Measurements from ENCODE around the gene LLGL2. TPM values are rescaled to one million over a fixed set of nuclear protein-coding genes. Genes with fewer than 3 reads are reported as not detected.
A peak's percentile ranks its signal among the peaks of the same experiment; 100 is the strongest.

LLGL2 gene
- total RNA-seq, 2 donors from 2014 or later = 113 to 251 TPM

DNA sequence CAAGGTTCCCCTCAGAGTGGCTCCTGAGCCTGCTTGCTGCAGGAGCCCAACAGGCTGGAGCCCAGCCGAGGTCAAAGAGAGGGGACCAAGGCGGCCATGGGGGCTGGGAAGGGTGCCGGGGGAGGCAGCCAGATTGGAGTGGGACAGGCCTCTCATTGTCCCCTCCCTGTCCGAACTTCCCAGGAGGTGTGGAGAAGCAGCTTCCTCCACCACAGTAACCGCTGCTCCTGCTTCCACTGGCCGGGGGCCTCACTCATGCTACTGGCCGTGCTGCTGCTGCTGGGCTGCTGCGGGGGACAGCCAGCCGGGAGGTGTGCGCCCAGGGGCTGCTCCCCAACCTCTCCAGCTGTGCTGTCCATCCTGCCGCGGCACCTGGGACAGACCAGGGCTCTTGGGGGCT is 39.8 kb upstream of the LLGL2 start:
- H3K4me3 ChIP-seq = no peak overlapping the region
- no peaks in the 10 kb centered on the region for H3K36me3 ChIP-seq (replicated peaks in 1 of 2; ENCODE audit: insufficient read depth in 1 of 2, low read depth in 2 of 2)
- H3K27ac ChIP-seq = no peak overlapping the region
- 97 to 100% methylated on average over 1 to 5 of the region's 12 CpGs for WGBS, 2 donors
- H3K27me3 ChIP-seq = no peaks in the 10 kb centered on the region
- H3K9me3 ChIP-seq = no peaks in the 10 kb centered on the region
- ATAC-seq (peak; percentile 5), DNase-seq (peak in 1 of 4 donors; percentile 10)
- no peak for TF ChIP-seq POLR2A (IDR thresholded peaks at IDR 0.05)
- TF ChIP-seq, protein P1, sequence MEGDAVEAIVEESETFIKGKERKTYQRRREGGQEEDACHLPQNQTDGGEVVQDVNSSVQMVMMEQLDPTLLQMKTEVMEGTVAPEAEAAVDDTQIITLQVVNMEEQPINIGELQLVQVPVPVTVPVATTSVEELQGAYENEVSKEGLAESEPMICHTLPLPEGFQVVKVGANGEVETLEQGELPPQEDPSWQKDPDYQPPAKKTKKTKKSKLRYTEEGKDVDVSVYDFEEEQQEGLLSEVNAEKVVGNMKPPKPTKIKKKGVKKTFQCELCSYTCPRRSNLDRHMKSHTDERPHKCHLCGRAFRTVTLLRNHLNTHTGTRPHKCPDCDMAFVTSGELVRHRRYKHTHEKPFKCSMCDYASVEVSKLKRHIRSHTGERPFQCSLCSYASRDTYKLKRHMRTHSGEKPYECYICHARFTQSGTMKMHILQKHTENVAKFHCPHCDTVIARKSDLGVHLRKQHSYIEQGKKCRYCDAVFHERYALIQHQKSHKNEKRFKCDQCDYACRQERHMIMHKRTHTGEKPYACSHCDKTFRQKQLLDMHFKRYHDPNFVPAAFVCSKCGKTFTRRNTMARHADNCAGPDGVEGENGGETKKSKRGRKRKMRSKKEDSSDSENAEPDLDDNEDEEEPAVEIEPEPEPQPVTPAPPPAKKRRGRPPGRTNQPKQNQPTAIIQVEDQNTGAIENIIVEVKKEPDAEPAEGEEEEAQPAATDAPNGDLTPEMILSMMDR (IDR thresholded peaks at IDR 0.05) = no peak
- intact Hi-C loops (cut with DNase I) = loop anchor here (10.0 kb wide), 1 partner anchor 61 kb away; no protein-coding TSS in a partner anchor
- peaks cover 8% of the 10 kb centered on the region for H3K4me1 ChIP-seq

GRCh38 chr17:75486151-75486550 is 39.3 kb upstream of the LLGL2 start:
- DNase-seq = peak in 1 of 4 donors; percentile 7
- Histone ChIP-seq H3K9me3 (no peaks in the 10 kb centered on the region), H3K27me3 (no peaks in the 10 kb centered on the region), H3K4me3 (no peak overlapping the region), H3K4me1 (peaks cover 12% of the 10 kb centered on the region), H3K27ac (no peak overlapping the region), H3K36me3 (replicated peaks in 1 of 2; ENCODE audit: insufficient read depth in 1 of 2, low read depth in 2 of 2) (no peaks in the 10 kb centered on the region)
- no peak for TF ChIP-seq POLR2A (IDR thresholded peaks at IDR 0.05)
- TF ChIP-seq, protein P1 (IDR thresholded peaks at IDR 0.05) = no peak
- 89 to 91% methylated on average over 9 to 14 of the region's 14 CpGs for WGBS, 2 donors
- intact Hi-C loops (cut with DNase I) = loop anchor here (10.0 kb wide), 1 partner anchor 61 kb away; no protein-coding TSS in a partner anchor
- ATAC-seq = no peak

DNA sequence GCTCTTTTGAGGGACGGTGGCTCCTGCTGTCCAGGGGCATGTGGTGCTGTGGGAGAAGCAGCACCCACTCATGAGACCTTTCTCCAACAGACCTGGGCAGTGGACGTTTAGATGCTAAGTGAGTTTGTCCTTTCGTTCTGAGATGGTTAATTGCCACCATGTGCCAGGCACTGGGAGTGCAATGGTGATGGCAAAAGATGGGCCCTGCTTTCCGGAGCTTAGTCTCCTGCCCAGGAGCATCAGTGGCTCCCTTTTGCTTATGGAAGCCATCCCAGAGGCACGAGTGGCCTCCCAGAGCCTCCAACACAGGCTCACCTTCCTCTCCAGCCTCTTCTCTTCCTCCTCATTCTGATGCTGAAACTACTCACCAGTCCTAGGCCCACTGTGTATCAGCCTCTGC is 38.5 kb upstream of the LLGL2 start:
- DNase-seq = no peak
- Histone ChIP-seq H3K27ac (peak overlapping the region in 1 of 4 donors; percentile 59), H3K4me3 (no peak overlapping the region), H3K27me3 (no peaks in the 10 kb centered on the region), H3K9me3 (no peaks in the 10 kb centered on the region), H3K4me1 (peaks cover 12% of the 10 kb centered on the region), H3K36me3 (replicated peaks in 1 of 2; ENCODE audit: insufficient read depth in 1 of 2, low read depth in 2 of 2) (no peaks in the 10 kb centered on the region)
- intact Hi-C loops (cut with DNase I) = loop anchor here (10.0 kb wide), 1 partner anchor 62 kb away; no protein-coding TSS in a partner anchor
- TF ChIP-seq POLR2A (IDR thresholded peaks at IDR 0.05) = no peak
- TF ChIP-seq, protein P1 (IDR thresholded peaks at IDR 0.05) = no peak
- WGBS, 2 donors = 76 to 84% methylated on average over 5 of the region's 5 CpGs
- ATAC-seq = no peak

- peaks cover 12% of the 10 kb centered on the region for H3K4me1 ChIP-seq
- ATAC-seq = no peak
- no peak for TF ChIP-seq POLR2A (IDR thresholded peaks at IDR 0.05)
- TF ChIP-seq, protein P1 (IDR thresholded peaks at IDR 0.05) = no peak
- 75 to 85% methylated on average over 12 of the region's 12 CpGs for WGBS, 2 donors
- DNase-seq = peak in 2 of 4 donors; percentile 19 to 55
- H3K27me3 ChIP-seq = no peaks in the 10 kb centered on the region
- peaks cover 0 to 2% of the 10 kb centered on the region in 2 donors for H3K36me3 ChIP-seq (replicated peaks in 1 of 2; ENCODE audit: insufficient read depth in 1 of 2, low read depth in 2 of 2)
- H3K4me3 ChIP-seq = no peak overlapping the region
- peak overlapping the region in 2 of 4 donors; percentile 25 to 59 for H3K27ac ChIP-seq
- H3K9me3 ChIP-seq = no peaks in the 10 kb centered on the region
- intact Hi-C loops (cut with DNase I) = loop anchor here (10.0 kb wide), 1 partner anchor 63 kb away; no protein-coding TSS in a partner anchor
Measured at GRCh38 chr17:75487351-75488070, 38.0 kb upstream of the LLGL2 start.
